Breast epithelium (tissue), 3 donors: ENCODE results near the gene CGN.

Experiments
- POLR2A ChIP-seq: fragments of 450-650 bp; IDR thresholded peaks from one replicate; pipeline ENCODE4 v1.6.1; 2016; ENCODE audit warnings: antibody characterized with exemption, mild to moderate bottlenecking, moderate library complexity
- TF ChIP-seq, protein P1 (sequence below), 3 donors: fragments of 450-650 bp; IDR thresholded peaks; one replicate each; pipeline ENCODE4 v1.5.1; 2016 to 2017; ENCODE audit warnings: antibody characterized with exemption in 3 of 3, mild to moderate bottlenecking in 3 of 3, moderate library complexity in 3 of 3

DNA sequence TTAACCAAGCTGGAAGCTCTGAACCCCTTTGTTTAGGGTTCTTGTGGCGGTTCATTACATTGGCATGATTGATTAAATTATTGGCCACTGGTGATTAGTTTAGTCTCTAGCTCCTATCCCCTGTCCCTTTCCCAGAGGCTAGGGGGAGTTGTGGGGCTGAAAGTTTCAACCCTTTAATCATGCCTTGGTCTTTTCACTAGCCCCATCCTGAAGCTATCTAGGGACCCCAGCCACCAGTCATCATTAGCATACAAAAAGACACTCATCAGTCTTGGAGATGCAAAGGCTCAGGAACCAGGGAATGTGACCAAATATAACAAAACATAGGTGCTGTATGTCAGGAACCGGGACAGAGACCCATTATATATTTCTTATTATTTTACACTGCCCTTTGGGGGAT, 66.0 kb downstream of the CGN start:
- TF ChIP-seq POLR2A = no peak
- TF ChIP-seq, protein P1, sequence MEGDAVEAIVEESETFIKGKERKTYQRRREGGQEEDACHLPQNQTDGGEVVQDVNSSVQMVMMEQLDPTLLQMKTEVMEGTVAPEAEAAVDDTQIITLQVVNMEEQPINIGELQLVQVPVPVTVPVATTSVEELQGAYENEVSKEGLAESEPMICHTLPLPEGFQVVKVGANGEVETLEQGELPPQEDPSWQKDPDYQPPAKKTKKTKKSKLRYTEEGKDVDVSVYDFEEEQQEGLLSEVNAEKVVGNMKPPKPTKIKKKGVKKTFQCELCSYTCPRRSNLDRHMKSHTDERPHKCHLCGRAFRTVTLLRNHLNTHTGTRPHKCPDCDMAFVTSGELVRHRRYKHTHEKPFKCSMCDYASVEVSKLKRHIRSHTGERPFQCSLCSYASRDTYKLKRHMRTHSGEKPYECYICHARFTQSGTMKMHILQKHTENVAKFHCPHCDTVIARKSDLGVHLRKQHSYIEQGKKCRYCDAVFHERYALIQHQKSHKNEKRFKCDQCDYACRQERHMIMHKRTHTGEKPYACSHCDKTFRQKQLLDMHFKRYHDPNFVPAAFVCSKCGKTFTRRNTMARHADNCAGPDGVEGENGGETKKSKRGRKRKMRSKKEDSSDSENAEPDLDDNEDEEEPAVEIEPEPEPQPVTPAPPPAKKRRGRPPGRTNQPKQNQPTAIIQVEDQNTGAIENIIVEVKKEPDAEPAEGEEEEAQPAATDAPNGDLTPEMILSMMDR (IDR thresholded peaks at IDR 0.05) = no peak
